HG03135 (cell line): Measurements from ENCODE around the gene PCBP3.
"Not testable (repeated sequence)": the region's sequence is repeated elsewhere in the genome, so short reads cannot be mapped to it uniquely, and the experiment has no call there.

ENCODE experiments used
- ATAC-seq: cut with Tn5 transposase; IDR thresholded peaks from one replicate; pipeline ENCODE4 v1.9.1; 2021; ENCODE audit warnings: mild to moderate bottlenecking, moderate library complexity; ENCODE audit not compliant: unreplicated experiment

The PCBP3 gene

DNA sequence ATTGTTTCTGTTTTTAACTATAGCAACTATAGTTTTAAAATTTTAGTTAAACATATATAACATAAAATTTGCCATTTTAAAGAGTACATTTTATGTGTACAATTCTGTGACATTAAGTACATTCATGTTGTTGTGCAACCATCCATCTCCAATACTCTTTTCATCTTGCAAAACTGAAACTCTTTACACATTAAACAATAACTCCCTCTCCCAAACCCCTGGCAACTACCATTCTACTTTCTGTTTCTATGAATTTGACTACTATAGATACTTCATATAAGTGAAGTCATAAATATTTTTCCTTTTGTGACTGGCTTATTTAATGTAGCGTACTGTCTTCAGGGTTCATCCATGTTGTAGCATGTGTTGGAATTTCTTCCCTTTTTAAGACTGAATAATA, 25.9 kb downstream of the PCBP3 start:
- no peak for ATAC-seq

DNA sequence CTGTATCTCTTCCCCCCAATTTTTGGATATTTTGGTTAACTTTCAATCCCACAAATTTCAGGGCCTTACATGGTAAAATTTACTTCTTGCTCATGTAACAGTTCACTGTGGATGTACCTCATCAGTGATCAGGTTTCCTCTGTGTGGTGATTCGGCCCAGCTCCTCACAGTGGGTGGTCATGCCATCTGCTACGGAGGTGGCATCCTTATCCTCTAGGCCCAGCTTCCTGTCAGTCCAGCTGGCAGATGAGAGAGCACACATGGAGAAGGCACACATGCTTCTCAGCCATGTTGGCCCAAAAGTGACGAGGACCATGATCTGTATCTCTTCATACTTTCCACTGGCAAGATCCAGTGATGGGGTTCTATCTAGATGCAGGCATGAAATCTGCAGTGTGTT, 27.2 kb downstream of the PCBP3 start:
- no peak for ATAC-seq

DNA sequence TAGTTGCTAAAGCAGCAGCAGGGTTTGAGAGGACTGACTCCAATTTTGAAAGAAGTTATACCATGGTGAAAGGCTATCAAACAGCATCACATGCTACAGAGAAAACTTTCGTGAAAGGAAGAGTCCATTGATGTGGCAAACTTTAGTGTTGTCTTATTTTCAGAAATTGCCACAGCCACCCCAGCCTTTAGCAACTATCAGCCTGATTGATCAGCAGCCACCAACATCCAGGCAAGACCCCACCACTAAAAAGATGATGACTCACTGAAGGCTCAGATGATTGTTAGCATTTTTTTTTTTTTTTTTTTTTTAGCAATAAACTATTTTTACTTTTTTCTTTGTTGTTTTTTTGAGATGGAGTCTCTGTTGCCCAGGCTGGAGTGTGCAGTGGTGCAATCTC, 35.3 kb downstream of the PCBP3 start:
- not testable (repeated sequence) for ATAC-seq

DNA sequence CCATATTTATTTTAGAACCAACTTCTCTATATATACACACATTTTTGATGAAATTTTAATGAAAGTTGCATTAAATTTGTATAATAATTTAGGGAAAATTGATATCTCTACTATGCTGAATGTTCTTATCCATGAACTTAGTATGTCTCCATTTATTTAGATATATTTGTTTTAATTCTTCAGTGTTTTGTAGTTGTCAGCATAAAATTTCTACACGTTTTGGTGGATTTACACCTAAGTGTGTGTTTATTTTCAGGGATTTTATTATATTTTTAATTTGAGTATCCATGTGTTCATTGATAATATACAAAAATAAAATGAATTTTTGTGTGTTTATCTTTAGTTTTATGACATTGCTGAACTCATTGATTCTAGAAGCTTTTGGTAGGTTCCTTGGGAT, 36.7 kb downstream of the PCBP3 start:
- ATAC-seq, result no peak

DNA sequence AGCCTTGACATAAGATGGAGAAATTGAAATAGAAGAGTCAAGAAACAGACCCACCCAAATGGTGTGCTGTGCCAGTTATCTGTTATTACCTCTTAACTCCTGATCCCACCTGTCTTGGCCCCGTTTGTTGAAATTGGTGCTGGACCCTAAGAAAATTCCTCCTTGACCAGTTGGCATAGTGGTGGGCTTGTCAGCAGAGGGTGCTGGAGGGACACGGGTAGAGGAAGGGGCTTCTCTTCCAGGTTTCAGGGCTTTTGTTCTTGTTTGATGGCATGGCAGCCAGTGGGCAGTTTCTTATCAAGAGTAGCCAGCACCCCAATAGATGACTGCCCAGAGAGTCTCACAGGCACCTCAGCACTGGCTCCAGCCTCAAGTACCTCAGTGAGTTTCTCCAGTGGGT, 51.6 kb downstream of the PCBP3 start:
- ATAC-seq, result no peak

DNA sequence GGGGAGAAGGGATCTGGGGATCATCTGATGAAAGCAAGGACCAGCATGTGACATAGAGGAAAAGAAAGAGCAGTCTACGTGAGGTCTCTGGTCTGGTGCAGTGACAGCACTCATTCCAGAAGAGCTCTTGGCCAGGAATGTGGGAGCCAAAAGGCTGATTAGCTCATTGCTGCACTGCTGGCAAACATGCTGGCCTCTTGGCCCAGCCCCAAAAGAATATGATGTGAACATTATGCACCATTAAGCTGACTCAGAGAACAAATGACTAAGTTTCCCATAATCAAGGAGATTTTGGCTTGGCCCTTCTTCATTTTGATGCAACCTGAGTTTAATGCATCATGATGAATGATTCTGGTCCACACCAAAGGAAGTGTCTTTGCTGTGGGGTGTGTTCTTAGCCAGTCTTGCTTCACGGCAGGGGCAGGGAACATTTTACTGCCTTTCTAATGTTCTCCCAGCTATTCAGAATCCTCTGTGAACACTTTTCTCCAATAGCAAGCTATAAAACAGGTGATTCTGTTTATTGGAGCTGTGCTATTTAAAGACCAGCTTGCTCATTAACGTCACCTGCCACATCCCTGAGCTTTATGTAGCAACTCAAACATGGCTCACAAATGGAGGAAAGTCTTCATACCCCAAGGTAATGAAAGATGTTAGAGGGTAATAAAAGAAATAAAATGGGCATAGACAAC, 55.1 kb downstream of the PCBP3 start:
- ATAC-seq, result no peak

DNA sequence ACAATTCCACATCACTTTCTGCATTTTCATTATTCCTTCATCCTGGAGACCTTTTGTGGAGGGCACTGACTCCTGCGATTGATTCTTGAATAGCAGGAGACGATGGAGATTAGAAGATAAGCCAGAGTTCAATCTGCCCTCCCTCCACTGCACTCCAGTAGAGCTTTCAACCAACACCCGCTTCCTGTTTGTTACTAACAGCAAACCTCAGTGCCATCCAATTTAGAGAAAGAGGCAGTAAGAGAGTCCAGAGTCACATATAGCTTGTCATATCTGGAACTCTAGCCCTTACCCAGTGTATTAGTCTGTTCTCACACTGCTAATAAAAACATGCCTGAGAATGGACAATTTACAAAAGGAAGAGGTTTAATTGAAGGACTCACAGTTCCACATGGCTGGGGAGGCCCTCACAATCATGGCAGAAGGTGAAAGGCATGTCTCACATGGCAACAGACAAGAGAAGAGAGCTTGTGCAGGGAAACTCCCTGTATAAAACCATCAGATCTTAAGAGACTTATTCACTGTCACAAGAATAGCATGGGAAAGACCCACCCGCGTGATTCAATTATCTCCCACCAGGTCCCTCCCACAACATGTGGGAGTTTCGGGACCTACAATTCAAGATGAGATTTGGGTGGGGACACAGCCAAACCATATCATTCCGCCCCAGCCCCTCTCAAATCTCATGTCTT, 55.9 kb downstream of the PCBP3 start:
- no peak for ATAC-seq

DNA sequence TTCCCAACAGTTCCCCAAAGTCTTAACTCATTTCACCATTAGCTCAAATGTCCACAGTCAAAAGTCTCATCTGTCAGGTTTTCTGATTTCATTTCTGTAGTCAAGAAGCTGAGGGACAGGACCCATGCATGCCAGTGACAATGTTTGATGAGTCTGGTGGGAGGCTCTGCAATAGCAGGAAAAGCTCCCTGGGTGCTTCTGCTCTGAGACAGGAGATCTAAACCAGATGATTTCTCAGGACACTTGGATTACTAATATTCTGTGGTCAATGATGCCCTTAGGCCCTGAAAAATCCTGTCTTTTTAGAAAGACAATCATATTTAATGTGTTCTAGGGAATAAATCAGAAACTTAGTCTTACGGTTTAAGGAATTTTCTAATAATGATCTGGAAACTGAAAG, 56.4 kb downstream of the PCBP3 start:
- ATAC-seq, result no peak

DNA sequence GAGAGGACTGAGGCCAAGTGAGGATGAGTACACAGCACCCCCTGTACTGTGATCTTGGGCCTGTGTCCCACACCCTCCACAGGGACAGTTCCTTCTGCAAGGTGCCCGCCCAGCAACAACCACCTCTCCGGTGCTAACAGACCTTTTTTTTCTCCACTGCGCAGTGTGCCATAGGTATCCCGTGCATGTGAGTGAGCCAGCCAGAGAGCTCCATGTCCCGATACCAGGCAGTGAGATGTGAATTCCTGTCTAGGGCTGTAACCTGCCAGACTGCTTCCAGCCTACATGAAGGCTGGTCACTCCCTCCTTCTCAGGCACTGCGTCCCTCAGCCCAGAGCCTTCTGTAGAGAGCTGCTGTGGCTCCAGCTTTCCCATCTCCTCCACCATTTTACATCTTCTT, 56.9 kb downstream of the PCBP3 start:
- ATAC-seq, result no peak

DNA sequence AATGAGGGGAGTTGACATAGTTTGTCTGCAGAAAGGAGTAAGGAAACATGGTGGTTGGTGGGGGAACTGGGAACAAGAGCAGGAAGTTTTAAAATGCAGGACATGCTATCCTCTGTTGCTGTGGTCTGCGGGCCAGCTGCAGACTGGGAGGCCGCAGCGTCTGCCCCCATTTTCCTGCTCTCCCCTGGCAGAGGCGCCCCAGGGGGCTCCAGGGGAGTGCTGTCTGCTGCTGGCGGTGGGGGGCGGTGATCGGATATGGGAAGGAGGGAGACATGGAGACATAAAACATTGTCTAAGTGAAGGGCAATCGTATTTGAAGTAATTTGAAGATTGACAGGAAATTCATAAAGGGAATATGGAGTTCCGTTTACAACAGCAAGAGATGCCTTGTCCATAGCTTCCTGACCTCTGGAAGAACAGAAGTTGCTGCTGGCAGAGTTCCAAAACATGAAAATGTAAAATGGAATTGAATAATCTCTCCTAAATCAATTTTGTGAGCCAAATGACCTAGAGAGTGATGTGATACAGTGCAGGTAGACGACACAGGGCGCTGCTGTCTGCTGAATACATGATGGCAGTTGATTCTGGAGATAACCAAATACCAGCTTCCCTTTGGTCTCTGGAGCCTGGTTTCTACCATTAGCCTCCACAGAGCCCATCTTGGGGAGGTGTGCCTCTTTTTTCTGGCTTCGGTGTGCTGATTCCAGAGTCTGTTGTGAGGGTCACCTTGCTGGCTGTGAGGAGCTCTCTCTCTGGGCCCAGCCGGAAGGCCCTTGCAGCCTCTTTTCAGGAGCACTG, 61.0 kb downstream of the PCBP3 start:
- no peak for ATAC-seq

DNA sequence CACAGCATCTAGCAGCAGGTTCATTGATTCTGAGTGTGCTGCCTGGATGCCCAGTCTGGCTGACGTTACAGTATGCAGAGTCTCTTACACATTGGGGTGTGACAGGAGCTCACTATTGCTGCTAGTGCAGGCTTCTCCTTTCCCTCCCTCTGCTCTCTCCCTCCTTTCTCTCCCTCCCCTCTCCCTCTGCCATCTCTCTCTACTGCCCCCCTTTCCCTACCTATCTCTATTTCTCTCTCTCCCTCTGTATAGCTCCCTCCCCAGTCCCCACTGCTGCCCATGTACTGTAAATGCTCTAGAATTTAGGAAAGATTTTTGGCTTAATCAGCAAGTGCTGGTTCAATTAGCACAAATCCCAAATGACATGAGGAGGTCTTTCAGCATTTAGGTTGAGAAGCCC, 62.8 kb downstream of the PCBP3 start:
- no peak for ATAC-seq

DNA sequence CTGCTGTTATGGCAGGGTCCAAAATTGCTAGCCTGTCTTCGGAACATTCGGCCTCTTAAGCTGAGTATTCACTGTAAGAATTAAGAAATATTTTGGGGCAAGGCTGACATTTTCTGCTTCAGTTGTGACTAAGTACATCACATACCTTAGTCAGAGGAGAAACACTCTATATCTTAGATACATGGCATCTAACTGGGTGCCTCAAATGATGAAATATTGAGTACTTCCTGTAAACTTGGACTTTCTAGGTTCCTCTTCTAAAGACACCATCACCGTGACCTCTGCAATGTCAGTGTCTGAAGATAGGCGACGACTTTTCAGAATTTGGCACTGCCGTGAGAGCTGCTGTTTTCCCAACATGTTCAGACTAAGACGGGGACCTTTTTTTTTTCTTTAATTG, 65.6 kb downstream of the PCBP3 start:
- ATAC-seq, result no peak

DNA sequence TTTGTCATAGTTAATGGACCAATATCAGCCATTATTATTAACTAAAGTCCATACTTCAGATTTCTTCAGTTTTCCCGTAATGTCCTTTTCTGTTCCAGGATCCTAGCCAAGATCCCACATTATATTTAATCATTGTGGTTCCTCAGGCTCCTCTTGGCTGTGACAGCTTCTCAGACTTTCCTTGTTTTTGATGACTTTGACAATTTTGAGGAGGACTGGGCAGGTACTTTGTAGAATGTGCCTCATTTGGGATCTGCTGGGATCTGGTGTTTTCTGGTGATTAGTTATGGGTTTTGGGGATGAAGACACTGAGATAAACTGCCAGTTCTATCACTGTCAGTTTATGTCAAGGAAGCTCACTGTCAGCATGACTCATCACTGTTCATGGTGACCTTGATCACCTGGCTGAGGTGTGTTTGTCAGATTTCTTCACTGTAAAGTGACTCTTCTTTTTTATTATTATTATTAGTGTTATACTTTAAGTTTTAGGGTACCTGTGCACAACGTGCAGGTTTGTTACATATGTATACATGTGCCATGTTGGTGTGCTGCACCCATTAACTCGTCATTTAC, 66.3 kb downstream of the PCBP3 start:
- no peak for ATAC-seq

DNA sequence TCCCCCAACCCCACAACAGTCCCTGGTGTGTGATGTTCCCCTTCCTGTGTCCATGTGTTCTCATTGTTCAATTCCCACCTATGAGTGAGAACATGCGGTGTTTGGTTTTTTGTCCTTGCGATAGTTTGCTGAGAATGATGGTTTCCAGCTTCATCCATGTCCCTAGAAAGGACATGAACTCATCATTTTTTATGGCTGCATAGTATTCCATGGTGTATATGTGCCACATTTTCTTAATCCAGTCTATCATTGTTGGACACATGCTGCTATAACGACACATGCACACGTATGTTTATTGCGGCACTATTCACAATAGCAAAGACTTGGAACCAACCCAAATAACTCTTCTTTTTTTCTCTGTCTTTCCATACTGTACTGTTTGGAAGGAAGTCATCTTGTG, 66.8 kb downstream of the PCBP3 start:
- ATAC-seq, result not testable (repeated sequence)

DNA sequence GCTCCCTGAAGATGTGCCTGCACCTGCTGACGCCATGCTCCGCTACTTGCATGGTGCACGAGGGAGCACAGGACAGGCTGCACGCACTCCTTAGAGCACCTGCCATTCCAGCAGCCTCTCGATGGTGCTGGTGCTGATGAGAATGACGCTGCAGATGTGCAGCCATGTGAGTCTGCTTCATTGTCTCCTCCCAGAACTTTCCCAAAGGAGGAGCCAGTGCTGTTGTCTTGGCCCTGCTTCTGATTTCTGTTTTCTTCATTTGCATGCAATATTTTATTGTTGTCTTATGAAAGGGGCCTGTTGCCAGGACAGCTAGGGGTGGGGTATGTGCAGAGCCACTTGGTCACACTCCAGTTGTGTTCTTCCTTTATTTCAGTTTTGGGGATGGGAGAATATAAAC, 70.1 kb downstream of the PCBP3 start:
- ATAC-seq, result no peak

DNA sequence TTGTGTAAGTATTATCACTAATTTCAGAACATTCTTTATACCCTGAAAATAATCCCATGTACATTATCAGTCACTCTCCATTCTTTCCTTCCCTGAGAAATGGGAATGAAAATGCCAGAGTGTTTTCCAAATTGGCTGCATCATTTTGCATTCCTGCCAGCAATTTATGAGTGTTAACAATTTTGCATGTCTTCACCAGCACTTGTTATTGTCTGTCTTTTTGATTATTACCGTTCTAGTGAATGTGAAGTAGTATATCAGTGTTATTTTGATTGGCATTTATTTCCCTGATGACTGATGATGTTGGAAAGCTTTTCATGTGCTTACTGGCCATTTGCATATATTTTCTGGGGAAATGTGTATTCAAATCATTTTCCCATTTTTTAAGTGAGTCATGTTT, 71.9 kb downstream of the PCBP3 start:
- no peak for ATAC-seq

DNA sequence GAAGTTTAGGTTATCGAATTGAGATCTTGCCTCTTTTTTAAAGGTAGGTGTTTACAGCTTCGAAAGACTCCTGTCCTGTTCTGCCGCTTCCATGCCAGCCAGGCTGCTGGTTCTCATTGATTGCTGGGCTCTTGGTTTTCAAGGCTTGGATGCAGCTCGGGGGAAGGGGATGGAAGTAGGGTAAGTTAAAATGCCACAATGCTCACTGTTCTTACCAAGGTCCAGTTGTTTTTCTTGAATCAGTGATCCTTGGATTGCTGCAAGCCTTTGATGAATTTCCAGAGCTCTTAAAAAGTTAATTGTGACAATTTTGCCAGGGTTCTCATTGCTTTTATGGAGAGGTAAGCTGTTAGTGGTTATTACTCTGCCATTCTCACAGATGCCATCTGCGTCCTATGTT, 74.9 kb downstream of the PCBP3 start:
- ATAC-seq, result no peak

DNA sequence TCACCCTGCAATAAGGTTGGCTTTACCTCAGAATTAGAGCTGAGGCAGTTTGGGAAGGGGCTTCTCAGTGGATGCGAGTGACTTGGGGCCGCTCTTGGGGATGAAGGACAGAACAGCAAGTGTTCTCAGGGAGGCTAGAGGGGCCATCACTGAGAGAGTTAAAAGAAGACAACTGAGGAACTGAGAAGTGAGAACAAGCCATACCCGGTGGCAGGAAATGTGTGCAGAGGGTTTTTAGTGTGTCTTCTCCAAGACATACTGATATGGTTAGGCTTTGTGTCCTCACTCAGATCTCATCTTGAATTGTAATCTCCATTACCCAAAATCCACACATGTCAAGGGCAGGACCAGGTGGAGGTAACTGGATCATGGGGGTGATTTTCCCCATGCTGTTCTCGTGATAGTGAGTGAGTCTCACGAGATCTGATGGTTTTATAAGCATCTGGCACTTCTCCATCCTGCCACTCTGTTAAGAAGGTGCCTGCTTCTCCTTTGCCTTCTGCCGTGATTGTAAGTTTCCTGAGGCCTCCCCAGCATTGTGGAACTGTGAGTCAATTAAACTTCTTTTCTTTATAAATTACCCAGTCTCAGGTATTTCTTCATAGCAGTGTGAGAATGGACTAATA, 75.8 kb downstream of the PCBP3 start:
- ATAC-seq, result no peak

DNA sequence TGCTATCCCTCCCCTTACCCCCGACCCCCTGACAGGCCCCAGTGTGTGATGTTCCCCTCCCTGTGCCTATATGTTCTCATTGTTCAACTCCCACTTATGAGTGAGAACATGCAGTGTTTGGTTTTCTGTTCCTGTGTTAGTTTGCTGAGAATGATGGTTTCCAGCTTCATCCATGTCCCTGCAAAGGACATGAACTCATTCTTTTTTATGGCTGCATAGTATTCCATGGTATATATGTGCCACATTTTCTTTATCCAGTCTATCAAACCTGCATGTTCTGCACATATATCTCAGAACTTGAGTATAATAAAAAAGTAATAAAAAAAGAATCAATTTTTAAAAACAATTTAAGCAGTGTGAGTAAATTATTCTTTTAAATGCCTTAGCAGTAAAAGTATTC, 76.7 kb downstream of the PCBP3 start:
- not testable (repeated sequence) for ATAC-seq

DNA sequence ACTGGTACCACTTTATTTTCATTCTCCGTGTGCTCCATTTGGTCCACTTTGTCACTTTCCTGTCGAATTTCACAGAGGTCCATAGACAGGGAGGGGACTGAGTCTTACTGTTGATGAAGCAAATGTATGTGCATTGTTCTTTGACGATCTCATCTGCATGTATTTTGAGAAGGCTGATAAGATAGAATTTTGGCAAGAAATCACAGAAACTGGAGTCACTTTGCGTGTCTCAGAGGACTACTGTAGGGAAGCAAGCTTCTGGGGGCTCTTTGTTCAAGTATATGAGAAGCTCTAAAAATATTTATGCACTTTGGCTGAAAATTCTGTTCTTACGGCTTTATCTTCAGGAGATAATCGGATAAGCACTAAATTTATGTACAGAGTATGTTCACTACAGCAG, 78.1 kb downstream of the PCBP3 start:
- ATAC-seq, result no peak
